Endothelial cell of umbilical vein (primary cell): ENCODE results near the gene SAMD14. TPM values are rescaled to one million over a fixed set of nuclear protein-coding genes. Genes with fewer than 3 reads are reported as not detected.
A peak's percentile ranks its signal among the peaks of the same experiment; 100 is the strongest.

ENCODE experiments used
- BruUV-seq: library from RNA; stranded (reverse); fragments of 400-500 nt; replicated peaks from 2 replicates; lab custom pipeline; 2021; lab: Mats Ljungman, UMichigan
- CTCF ChIA-PET: fragments of 300-600, 350-600 bp; sonication (Branson Sonifier 250); formaldehyde crosslinking; loops from one replicate; lab custom pipeline; 2021; ENCODE audit warnings: antibody characterized with exemption, inconsistent platforms; lab: Charles Lee
- POLR2A ChIA-PET: fragments of 300-600, 350-600 bp; sonication (Branson Sonifier 250); formaldehyde crosslinking; loops from one replicate; lab custom pipeline; 2021; ENCODE audit warnings: antibody characterized with exemption, inconsistent platforms; lab: Charles Lee
- DNase-seq: peaks from one replicate; pipeline ENCODE4 v3.0.0-alpha.2; 2011; ENCODE audit warnings: low read depth, low spot score
- FAIRE-seq: peaks from 2 replicates; lab custom pipeline; 2011; peaks lifted over from hg19 to GRCh38; lab: Jason Lieb, UNC
- H2AFZ ChIP-seq: 2 replicates; pipeline ENCODE4 v1.6.0; 2012; ENCODE audit warnings: low read depth, low read length, control low read depth, inconsistent platforms
- H3K27ac ChIP-seq: 2 replicates; pipeline ENCODE4 v1.5.1; 2011; ENCODE audit warnings: low read depth, mild to moderate bottlenecking, control low read depth, low read length, moderate library complexity; ENCODE audit not compliant: insufficient read depth
- H3K27me3 ChIP-seq, 2 experiments: 2 replicates each; pipeline versions ENCODE4 v1.6.0 to v1.6.1; 2011; ENCODE audit warnings: low read length in 2 of 2, mixed read lengths in 1 of 2; ENCODE audit not compliant: control insufficient read depth in 2 of 2, insufficient read depth in 2 of 2
- H3K36me3 ChIP-seq, 2 experiments: 2 replicates in 1 of 2; 3 replicates in 1 of 2; pipeline ENCODE4 v1.5.1; 2011; ENCODE audit warnings: low read length in 2 of 2, mild to moderate bottlenecking in 1 of 2, moderate library complexity in 1 of 2; ENCODE audit not compliant: control insufficient read depth in 2 of 2, insufficient read depth in 2 of 2; ENCODE audit errors: extremely low read depth in 1 of 2
- H3K4me1 ChIP-seq: 3 replicates; pipeline ENCODE4 v1.5.1; 2011; ENCODE audit warnings: mild to moderate bottlenecking, low read length; ENCODE audit not compliant: control insufficient read depth, insufficient read depth; ENCODE audit errors: extremely low read depth
- H3K4me2 ChIP-seq: 2 replicates; pipeline ENCODE4 v1.6.1; 2011; ENCODE audit warnings: low read length, control low read depth, mixed read lengths; ENCODE audit not compliant: insufficient read depth
- H3K4me3 ChIP-seq, 3 experiments: fragments of 200-600 bp in 1 of 3; sonication (generic), shearing (Covaris generic) in 1 of 3; replicated peaks in 1 of 3; 2 replicates each; pipeline ENCODE4 v1.5.1; 2011 to 2016; ENCODE audit warnings: control low read depth in 3 of 3, low read length in 3 of 3, mild to moderate bottlenecking in 2 of 3, inconsistent platforms in 1 of 3, low read depth in 1 of 3, moderate library complexity in 1 of 3; ENCODE audit not compliant: insufficient read depth in 1 of 3
- H3K79me2 ChIP-seq: 2 replicates; pipeline ENCODE4 v1.6.0; 2012; ENCODE audit warnings: low read length, inconsistent platforms; ENCODE audit not compliant: control insufficient read depth, insufficient read depth
- H3K9ac ChIP-seq: replicated peaks from 2 replicates; pipeline ENCODE3; 2011; ENCODE audit warnings: low read length, control low read depth; ENCODE audit not compliant: insufficient read depth; ENCODE audit errors: extremely low read depth
- H3K9me1 ChIP-seq: replicated peaks from 3 replicates; pipeline ENCODE4 v1.6.0; 2011; ENCODE audit warnings: mild to moderate bottlenecking, low read length; ENCODE audit not compliant: control insufficient read depth, insufficient read depth; ENCODE audit errors: extremely low read depth
- H3K9me3 ChIP-seq: replicated peaks from 2 replicates; pipeline ENCODE4 v1.5.1; 2012; ENCODE audit warnings: low read length, inconsistent platforms; ENCODE audit not compliant: control insufficient read depth, insufficient read depth
- H4K20me1 ChIP-seq: replicated peaks from 2 replicates; pipeline ENCODE3; 2011; ENCODE audit warnings: mild to moderate bottlenecking, low read length; ENCODE audit not compliant: control insufficient read depth, insufficient read depth; ENCODE audit errors: extremely low read depth
- CTCF ChIP-seq, 2 donors: IDR thresholded peaks; 1 replicate in 1 of 2; 2 replicates in 1 of 2; pipeline ENCODE4 v1.5.1; 2011; ENCODE audit warnings: low read length in 2 of 2, mild to moderate bottlenecking in 2 of 2, moderate library complexity in 2 of 2, control low read depth in 1 of 2, inconsistent platforms in 1 of 2, low read depth in 1 of 2; ENCODE audit not compliant: insufficient read depth in 1 of 2; ENCODE audit errors: extremely low read depth in 1 of 2
- EZH2 ChIP-seq: IDR thresholded peaks from 2 replicates; pipeline ENCODE4 v1.6.1; 2012; ENCODE audit warnings: borderline replicate concordance, low read depth, mild to moderate bottlenecking, moderate library complexity, low read length, inconsistent platforms; ENCODE audit not compliant: severe bottlenecking
- JUN ChIP-seq: IDR thresholded peaks from 2 replicates; pipeline ENCODE4 v1.6.1; 2011; ENCODE audit warnings: borderline replicate concordance, low read depth; ENCODE audit not compliant: insufficient read length, insufficient read depth
- POLR2A ChIP-seq: IDR thresholded peaks from 2 replicates; pipeline ENCODE4 v1.6.1; 2012; ENCODE audit warnings: low read depth, mild to moderate bottlenecking, control low read depth, low read length
- POLR2AphosphoS5 ChIP-seq: IDR thresholded peaks from 2 replicates; pipeline ENCODE4 v1.6.1; 2012; ENCODE audit warnings: low read depth, mild to moderate bottlenecking, control low read depth, low read length, moderate library complexity; ENCODE audit not compliant: insufficient read depth
- dilution Hi-C: fragments of 300-500 bp; cut with MboI; formaldehyde crosslinking; loops from one replicate; pipeline ENCODE4 v1.15.0; 2019; ENCODE audit warnings: low sequenced_read_pairs; ENCODE audit not compliant: extremely low pct_ligation_motif_present
- intact Hi-C: fragments of 100-400 bp; cut with micrococcal nuclease; formaldehyde crosslinking; loops from one replicate; pipeline ENCODE4 v1.10.0; 2022
- polyA plus RNA-seq, 4 experiments: library from polyadenylated mRNA; depleted of rRNA in 3 of 4; stranded (reverse) in 3 of 4; unstranded in 1 of 4; fragments of >200 nt; gene quantifications; 2 replicates each; pipeline versions ENCODE4 v1.2.1 to v1.2.3, GENCODE V29; 2011 to 2012; ENCODE audit warnings: missing spikeins in 1 of 4
- total RNA-seq: library from RNA; stranded (reverse); gene quantifications from 2 replicates; pipeline ENCODE4 v1.2.3, GENCODE V29; 2021

Gene SAMD14
- total and polyA plus RNA-seq, 2 donors (not counting 3 experiments of a cell fraction or from before 2014, with no cell fraction given), result 6.8 to 15.6 TPM

GRCh38 chr17:50151937-50152547 lies 22.1 kb upstream of the SAMD14 start:
- POLR2A ChIA-PET, result interaction anchor here (1.0 to 1.3 kb wide), 2 partner anchors 26 to 35 kb away, joined by 3 read pairs; no protein-coding TSS in a partner anchor
- FAIRE-seq, result peak; percentile 92

DNA sequence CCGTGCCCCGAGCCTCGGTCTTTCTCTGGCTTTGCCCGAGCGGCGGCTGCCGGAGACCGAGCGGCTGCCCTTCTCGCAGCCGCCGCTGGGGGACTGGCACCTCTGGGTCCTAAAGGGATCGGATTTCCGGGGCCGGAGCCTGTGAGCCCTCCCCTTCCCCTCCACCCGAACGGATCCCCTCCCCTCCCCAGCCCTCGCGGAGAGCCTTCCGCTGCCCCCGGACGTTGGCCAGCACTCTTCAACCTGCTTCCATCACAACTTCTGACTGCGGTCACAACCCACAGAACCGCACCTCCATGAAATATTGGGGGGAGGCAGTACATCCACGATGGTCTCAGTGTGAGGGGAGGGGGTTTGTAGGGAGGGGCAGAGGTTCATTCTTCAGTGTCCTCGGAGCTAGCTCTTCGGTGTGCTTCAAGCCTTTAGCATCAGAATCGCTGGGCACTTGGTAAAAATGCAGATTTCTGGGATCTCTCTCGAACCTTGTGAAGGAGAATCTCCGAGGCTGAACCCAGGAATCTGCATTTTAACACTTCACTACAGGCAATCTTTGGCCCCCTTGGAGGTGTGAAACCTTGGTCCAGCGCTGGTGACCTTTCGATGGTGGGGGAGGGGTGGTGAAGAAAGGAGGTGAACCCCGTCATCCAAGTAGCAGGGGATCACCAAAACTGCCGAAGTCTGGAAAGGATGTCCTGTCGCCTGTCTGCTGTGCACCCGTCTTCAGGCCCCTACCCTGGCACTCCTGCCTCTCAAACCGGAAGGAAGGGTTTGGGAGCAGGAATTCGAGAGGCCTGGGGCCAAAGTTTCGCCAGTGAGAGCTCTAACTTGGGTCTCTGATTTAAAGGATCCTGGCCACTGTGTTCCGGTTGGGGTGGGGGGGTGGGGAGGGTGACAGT lies 21.3 kb upstream of the SAMD14 start:
- peak; percentile 85 for DNase-seq
- ChIA-PET CTCF (interaction anchor here (0.9 to 4.5 kb wide), 17 partner anchors 8 to 57 kb away, joined by 3 to 47 read pairs (median 6); partner anchors contain the start of genes COL1A1, PDK2, SAMD14 and SGCA), POLR2A (interaction anchor here (1.0 to 1.3 kb wide), 2 partner anchors 27 to 34 kb away, joined by 3 read pairs; no protein-coding TSS in a partner anchor)
- Histone ChIP-seq H3K27ac (peak overlapping the region; percentile 54), H3K36me3 (no peaks in the 10 kb centered on the region), H3K79me2 (peaks cover 44% of the 10 kb centered on the region), H3K9ac (peak overlapping the region; percentile 12), H3K4me2 (peak overlapping the region; percentile 53), H3K9me1 (no peaks in the 10 kb centered on the region), H2AFZ (no peak overlapping the region), H4K20me1 (no peaks in the 10 kb centered on the region), H3K9me3 (no peaks in the 10 kb centered on the region), H3K4me3 (peak overlapping the region in 2 of 3 experiments; percentile 24 to 82), H3K27me3 (no peaks in the 10 kb centered on the region), H3K4me1 (peaks cover 32% of the 10 kb centered on the region)
- BruUV-seq, result no TSS peak
- peak; percentile 72 for TF ChIP-seq POLR2AphosphoS5
- peak; percentile 27 to 80 for TF ChIP-seq CTCF (IDR thresholded peaks at IDR 0.05; ENCODE audit: extremely low read depth in 1 of 2, insufficient read depth in 1 of 2, low read depth in 1 of 2, low read length in 2 of 2)
- no peak for TF ChIP-seq JUN
- dilution Hi-C loops (no loop called here), intact Hi-C loops (no loop called here)
- FAIRE-seq, result no peak

More at GRCh38 chr17:50151937-50152547, 22.1 kb upstream of the SAMD14 start:
- Histone ChIP-seq H3K4me1 (peaks cover 27% of the 10 kb centered on the region), H3K9me3 (no peaks in the 10 kb centered on the region), H3K27me3 (no peaks in the 10 kb centered on the region), H3K27ac (peak overlapping the region; percentile 76), H3K4me2 (peak overlapping the region; percentile 79), H3K9me1 (no peaks in the 10 kb centered on the region), H4K20me1 (no peaks in the 10 kb centered on the region), H3K36me3 (no peaks in the 10 kb centered on the region), H3K9ac (peak overlapping the region; percentile 60), H2AFZ (peak overlapping the region; percentile 79), H3K4me3 (peak overlapping the region in 2 of 3 experiments; percentile 16 to 43), H3K79me2 (peaks cover 36% of the 10 kb centered on the region)
- CTCF ChIA-PET, result interaction anchor here (0.8 to 4.5 kb wide), 18 partner anchors 9 to 57 kb away, joined by 3 to 47 read pairs (median 6); partner anchors contain the start of genes COL1A1, PDK2, SAMD14 and SGCA
- peak; percentile 55 for TF ChIP-seq POLR2AphosphoS5
- no peak for TF ChIP-seq EZH2
- peak; percentile 36 for TF ChIP-seq POLR2A
- intact Hi-C loops, result loop anchor here (1.0 kb wide), 3 partner anchors 9 to 58 kb away; no protein-coding TSS in a partner anchor
- BruUV-seq, result no TSS peak
- dilution Hi-C loops, result no loop called here
- DNase-seq, result peak; percentile 81
